LoVo (cell line): ENCODE results near the gene OR5M8.

Source experiments
- DNase-seq: peaks from one replicate; pipeline ENCODE4 v3.0.0-alpha.2; 2016; ENCODE audit warnings: low spot score

The OR5M8 gene

GRCh38 chr11:56491270-56491669 lies at the start of gene OR5M8:
TSS of gene OR5M8 (minus strand) at chr11:56491370. CDS start at chr11:56491370, 0 bp downstream.
- no peak for DNase-seq

DNA sequence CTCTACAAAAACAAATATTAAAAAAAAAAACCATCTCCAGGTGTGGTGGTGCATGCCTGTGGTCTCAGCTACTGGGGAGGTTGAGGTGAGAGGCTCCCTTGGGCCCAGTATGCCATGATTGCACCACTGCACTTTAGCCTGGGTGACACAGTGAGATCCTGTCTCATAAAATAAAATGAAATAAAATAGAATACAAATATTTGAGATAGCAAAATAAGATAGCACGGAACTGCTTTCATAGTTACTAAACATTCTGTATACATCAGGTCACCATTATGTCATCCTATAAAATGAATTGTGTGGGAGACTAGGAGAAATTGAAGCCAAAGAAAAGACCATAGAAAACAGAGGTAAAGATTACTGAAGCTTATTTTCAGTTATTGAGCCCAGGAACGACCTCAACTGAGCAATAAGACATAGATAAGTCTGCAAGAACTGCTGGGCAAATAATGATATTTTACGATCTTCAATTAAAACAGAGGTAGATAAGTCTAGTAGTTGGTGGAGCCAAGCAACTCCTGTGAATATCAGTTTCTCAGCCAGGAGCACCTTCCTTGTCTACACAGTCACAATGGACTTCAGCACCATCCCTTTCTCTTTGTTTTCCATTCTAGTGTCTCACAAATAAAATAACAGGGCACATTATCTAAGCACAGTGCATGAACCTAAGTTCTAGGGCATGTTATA lies 42.0 kb upstream of the OR5M8 start:
- no peak for DNase-seq

DNA sequence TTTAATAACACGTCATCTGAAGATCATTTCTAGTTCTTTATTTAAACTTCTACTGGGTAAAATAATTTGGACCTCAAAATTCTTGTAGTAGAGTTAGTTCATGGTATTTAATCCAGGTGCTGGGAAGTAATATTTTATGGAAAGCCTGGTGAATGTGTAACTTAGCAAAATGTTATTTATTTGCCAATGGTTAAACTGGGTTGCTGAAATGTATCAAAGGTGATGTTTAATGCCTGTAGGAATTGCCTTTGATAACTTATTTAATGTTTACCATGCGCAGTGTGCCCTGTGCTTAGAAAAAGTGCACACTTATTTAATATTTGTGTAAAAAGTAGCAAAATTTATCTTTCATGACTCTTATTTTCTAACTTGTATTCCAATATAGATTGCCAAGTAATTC lies 40.7 kb upstream of the OR5M8 start:
- no peak for DNase-seq

DNA sequence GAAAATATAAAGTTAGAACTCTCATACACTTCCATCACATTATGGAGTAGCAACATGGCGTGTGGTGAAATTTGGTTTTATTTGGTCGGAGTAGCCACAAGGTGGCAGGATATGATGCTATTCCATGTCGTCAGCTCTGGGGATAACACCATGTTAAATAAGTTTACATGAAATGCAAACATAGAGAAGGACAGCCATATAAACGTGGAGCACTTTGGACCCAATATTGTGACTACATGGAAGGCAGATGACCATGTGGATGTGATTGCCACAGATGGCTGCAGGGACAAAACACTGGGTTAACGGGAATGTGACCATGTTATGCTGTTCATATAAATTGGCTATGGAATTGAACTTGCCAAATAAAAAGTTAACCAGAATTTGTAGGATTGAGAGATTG lies 30.8 kb upstream of the OR5M8 start:
- peak; percentile 9 for DNase-seq

- DNase-seq, result no peak
Observed at GRCh38 chr11:56513280-56513679, 22.1 kb upstream of the OR5M8 start.

DNA sequence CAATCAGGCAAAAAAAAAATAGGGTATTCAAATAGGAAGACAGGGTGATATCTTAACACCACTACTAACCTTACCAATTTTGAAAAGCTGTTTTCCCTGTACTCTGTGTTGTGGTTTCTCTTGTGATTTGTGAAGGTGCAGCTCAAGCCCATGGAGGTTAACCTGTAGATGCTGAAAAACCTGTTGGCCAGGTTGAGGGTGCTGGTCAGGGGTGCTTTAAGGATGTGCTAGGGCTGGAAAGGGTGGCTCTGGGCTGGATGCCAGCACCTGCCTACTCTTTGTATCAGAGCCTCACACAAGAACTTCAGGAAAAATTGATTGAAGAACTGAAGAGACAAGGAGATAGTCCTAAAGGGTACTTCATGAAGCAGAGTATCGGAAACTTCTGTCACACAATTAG lies 18.3 kb upstream of the OR5M8 start:
- no peak for DNase-seq

DNA sequence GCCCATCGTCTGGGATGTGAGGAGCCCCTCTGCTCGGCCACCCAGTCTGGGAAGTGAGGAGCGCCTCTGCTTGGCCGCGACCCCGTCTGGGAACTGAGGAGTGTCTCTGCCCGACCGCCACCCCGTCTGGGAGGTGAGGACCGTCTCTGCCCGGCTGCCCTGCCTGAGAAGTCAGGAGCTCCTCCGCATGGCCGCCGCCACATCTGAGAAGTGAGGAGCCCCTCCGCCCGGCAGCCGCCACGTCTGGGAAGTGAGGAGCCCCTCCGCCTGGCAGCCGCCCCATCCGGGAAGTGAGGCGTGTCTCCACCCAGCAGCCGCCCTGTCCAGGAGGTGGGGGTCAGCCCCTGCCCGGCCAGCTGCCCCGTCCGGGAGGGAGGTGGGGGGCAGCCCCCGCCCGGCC lies 5.8 kb upstream of the OR5M8 start:
- DNase-seq, result no peak

GRCh38 chr11:56495117-56495516 lies 3.9 kb upstream of the OR5M8 start:
- no peak for DNase-seq

GRCh38 chr11:56486801-56487200 lies 4.4 kb downstream of the OR5M8 start:
- DNase-seq, result no peak

- no peak for DNase-seq
Observed at GRCh38 chr11:56474729-56475235, 16.4 kb downstream of the OR5M8 start.

DNA sequence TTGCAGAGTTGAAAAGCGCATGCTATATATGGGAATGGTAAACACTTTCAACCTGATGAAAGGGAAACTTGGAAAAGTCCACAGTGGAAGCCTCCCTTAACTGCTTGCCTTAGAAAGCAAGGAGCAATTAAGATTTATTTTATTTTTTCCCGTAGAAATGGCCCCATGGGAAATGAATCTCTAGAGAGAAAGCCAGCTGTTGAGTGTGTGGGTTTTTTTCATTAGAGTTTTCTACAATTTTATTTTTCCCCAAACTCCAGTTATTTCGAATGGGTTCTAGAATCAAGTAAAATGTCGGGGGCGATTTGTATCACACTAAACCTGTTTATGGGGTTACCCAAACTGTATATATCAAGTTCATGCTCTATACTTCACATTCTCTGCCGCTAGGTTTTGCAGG lies 17.9 kb downstream of the OR5M8 start, which contains the start of gene OR5M3:
Gene OR5M3, minus strand, starts transcription at position 101 of the 400 bp plus-strand sequence. CDS start 2,855 bp downstream, outside the sequence.
- no peak for DNase-seq

DNA sequence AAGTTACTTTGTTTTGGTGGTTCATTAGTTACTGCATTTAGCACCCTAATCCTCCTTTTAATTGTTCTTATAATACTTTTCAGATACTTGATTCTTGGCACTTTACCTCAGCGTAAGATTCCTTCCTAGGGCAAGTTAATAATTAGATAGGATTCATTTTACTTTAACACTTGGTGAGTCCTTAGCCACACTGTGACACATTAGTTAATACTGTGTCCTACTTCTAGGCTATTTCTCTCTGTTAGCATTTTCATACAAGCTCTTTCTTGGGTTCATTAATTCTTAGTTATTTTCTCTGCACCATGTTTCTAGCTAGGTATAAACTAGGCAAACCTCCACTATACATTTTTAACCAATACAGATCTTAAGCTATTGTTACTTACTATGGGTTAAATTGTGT lies 34.1 kb downstream of the OR5M8 start:
- DNase-seq, result no peak

- DNase-seq, result no peak
Observed at GRCh38 chr11:56453521-56453920, 37.6 kb downstream of the OR5M8 start.
